ENCODE data around the gene REPS1. TPM values are rescaled to one million over a fixed set of nuclear protein-coding genes. Genes with fewer than 3 reads are reported as not detected.

The REPS1 gene
- total RNA-seq, 2 donors from 2014 or later, result 43.1 to 86.0 TPM

DNA sequence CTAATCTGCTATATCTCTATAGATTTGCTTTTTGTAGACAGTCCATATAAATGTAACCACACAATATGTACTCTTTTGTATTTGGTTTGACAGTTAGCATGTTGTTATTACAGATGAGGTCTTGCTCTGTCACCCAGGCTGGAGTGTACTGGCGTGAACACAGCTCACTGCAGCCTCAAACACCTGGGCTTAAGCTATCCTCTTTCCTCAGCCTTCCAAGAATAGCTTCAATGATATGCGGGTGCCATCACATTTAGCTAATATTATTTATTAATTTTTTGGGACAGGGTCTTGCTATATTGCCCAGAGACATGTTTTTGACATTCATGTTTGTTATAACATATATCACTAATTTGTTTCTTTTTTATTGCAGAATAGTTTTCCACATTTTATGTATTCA is 10.8 kb downstream of the REPS1 start:
- H3K27me3 ChIP-seq (replicated peaks; ENCODE audit: insufficient read depth), result no peaks in the 10 kb centered on the region
- H3K9me3 ChIP-seq, result no peaks in the 10 kb centered on the region
- peaks cover 22 to 39% of the 10 kb centered on the region in 2 donors for H3K4me1 ChIP-seq (ENCODE audit: control insufficient read depth in 1 of 2, low read depth in 2 of 2)
- H3K36me3 ChIP-seq, result no peaks in the 10 kb centered on the region
- DNase-seq (ENCODE audit: low spot score) (no peak), ATAC-seq (ENCODE audit: insufficient number of reproducible peaks, low FRiP score, low read depth) (no peak)
- TF ChIP-seq CTCF (IDR thresholded peaks at IDR 0.05), result no peak
- H3K27ac ChIP-seq, result no peak overlapping the region
- no peak overlapping the region for H3K4me3 ChIP-seq

- Histone ChIP-seq H3K4me1 (ENCODE audit: control insufficient read depth in 1 of 2, low read depth in 2 of 2) (peaks cover 28 to 51% of the 10 kb centered on the region in 2 donors), H3K4me3 (no peak overlapping the region), H3K36me3 (no peaks in the 10 kb centered on the region), H3K9me3 (no peaks in the 10 kb centered on the region), H3K27ac (no peak overlapping the region), H3K27me3 (replicated peaks; ENCODE audit: insufficient read depth) (no peaks in the 10 kb centered on the region)
- ATAC-seq (ENCODE audit: insufficient number of reproducible peaks, low FRiP score, low read depth) (no peak), DNase-seq (ENCODE audit: low spot score) (no peak)
- no peak for TF ChIP-seq CTCF (IDR thresholded peaks at IDR 0.05)
Observed at GRCh38 chr6:138975815-138976214, 12.2 kb downstream of the REPS1 start.

- no peak for TF ChIP-seq CTCF (IDR thresholded peaks at IDR 0.05)
- no peaks in the 10 kb centered on the region for H3K9me3 ChIP-seq
- H3K27ac ChIP-seq, result no peak overlapping the region
- ATAC-seq (ENCODE audit: insufficient number of reproducible peaks, low FRiP score, low read depth) (no peak), DNase-seq (ENCODE audit: low spot score) (no peak)
- H3K4me3 ChIP-seq, result no peak overlapping the region
- peaks cover 39 to 53% of the 10 kb centered on the region in 2 donors for H3K4me1 ChIP-seq (ENCODE audit: control insufficient read depth in 1 of 2, low read depth in 2 of 2)
- no peaks in the 10 kb centered on the region for H3K36me3 ChIP-seq
- H3K27me3 ChIP-seq (replicated peaks; ENCODE audit: insufficient read depth), result no peaks in the 10 kb centered on the region
Observed at GRCh38 chr6:138973466-138974153, 14.4 kb downstream of the REPS1 start.

- no peak overlapping the region for H3K27ac ChIP-seq
- peaks cover 39 to 53% of the 10 kb centered on the region in 2 donors for H3K4me1 ChIP-seq (ENCODE audit: control insufficient read depth in 1 of 2, low read depth in 2 of 2)
- no peaks in the 10 kb centered on the region for H3K36me3 ChIP-seq
- no peaks in the 10 kb centered on the region for H3K27me3 ChIP-seq (replicated peaks; ENCODE audit: insufficient read depth)
- no peak overlapping the region for H3K4me3 ChIP-seq
- ATAC-seq (ENCODE audit: insufficient number of reproducible peaks, low FRiP score, low read depth) (no peak), DNase-seq (ENCODE audit: low spot score) (no peak)
- no peak for TF ChIP-seq CTCF (IDR thresholded peaks at IDR 0.05)
- H3K9me3 ChIP-seq, result no peaks in the 10 kb centered on the region
Observed at GRCh38 chr6:138972226-138972665, 15.8 kb downstream of the REPS1 start.

GRCh38 chr6:138971601-138972000 is 16.5 kb downstream of the REPS1 start:
- TF ChIP-seq CTCF (IDR thresholded peaks at IDR 0.05), result no peak
- no peaks in the 10 kb centered on the region for H3K36me3 ChIP-seq
- ATAC-seq (ENCODE audit: insufficient number of reproducible peaks, low FRiP score, low read depth), result no peak
- H3K27me3 ChIP-seq (replicated peaks; ENCODE audit: insufficient read depth), result no peaks in the 10 kb centered on the region
- no peak overlapping the region for H3K27ac ChIP-seq
- no peaks in the 10 kb centered on the region for H3K9me3 ChIP-seq
- no peak for DNase-seq (ENCODE audit: low spot score)
- peaks cover 39 to 53% of the 10 kb centered on the region in 2 donors for H3K4me1 ChIP-seq (ENCODE audit: control insufficient read depth in 1 of 2, low read depth in 2 of 2)
- no peak overlapping the region for H3K4me3 ChIP-seq
